WERI-Rb-1 (cell line): ENCODE results near the gene OVCA2.

ENCODE experiments used
- DNase-seq: peaks from one replicate; pipeline ENCODE4 v3.0.0-alpha.2; 2020
- H3K27ac ChIP-seq: fragments of 250-450 bp; sonication (Bioruptor Pico); 2 replicates; pipeline ENCODE4 v1.5.1; 2020; ENCODE audit warnings: mild to moderate bottlenecking, moderate library complexity
- H3K27me3 ChIP-seq: fragments of 250-450 bp; sonication (Bioruptor Pico); 2 replicates; pipeline ENCODE4 v1.5.1; 2021; ENCODE audit warnings: mild to moderate bottlenecking, low read depth, moderate library complexity; ENCODE audit not compliant: insufficient read depth, severe bottlenecking
- H3K36me3 ChIP-seq: fragments of 250-450 bp; sonication (Bioruptor Pico); 2 replicates; pipeline ENCODE4 v1.5.1; 2020; ENCODE audit warnings: mild to moderate bottlenecking, moderate library complexity
- H3K4me3 ChIP-seq: 2 replicates; pipeline ENCODE4 v1.5.1; 2011; ENCODE audit warnings: low read depth, mild to moderate bottlenecking, control low read depth, low read length
- H3K9me3 ChIP-seq: fragments of 250-450 bp; sonication (Bioruptor Pico); 2 replicates; pipeline ENCODE4 v1.5.1; 2021; ENCODE audit warnings: mild to moderate bottlenecking, moderate library complexity; ENCODE audit not compliant: severe bottlenecking
- TF ChIP-seq, protein P1 (sequence below): IDR thresholded peaks from 2 replicates; pipeline ENCODE4 v1.5.1; 2011; ENCODE audit warnings: low read depth, mild to moderate bottlenecking, control low read depth, inconsistent platforms, low read length

The OVCA2 gene

DNA sequence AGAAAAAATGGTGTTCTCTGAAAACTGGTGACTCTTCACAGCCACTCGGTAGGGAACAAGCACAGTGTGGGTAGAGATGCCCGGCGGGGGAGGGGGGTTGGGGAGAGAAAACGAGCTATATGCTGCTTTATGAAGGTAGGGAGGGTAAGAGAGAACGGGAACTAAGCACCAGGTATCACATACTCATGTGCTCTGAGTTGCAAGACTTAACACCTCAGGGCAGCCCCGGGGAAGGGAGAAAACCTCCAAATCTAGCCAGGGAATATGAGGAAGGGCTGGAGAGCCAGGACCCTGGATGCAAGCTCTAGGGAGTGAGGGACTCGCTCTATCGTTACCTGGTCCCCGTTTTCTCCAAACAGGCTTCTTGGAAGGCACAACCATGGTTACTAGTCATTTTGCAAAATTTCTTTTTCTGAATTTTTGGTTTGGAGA, 48.4 kb downstream of the OVCA2 start:
- DNase-seq, result no peak
- Histone ChIP-seq H3K27ac (no peak overlapping the region), H3K36me3 (peaks cover 5% of the 10 kb centered on the region), H3K4me3 (no peak overlapping the region), H3K9me3 (no peaks in the 10 kb centered on the region), H3K27me3 (no peaks in the 10 kb centered on the region)
- TF ChIP-seq, protein P1, sequence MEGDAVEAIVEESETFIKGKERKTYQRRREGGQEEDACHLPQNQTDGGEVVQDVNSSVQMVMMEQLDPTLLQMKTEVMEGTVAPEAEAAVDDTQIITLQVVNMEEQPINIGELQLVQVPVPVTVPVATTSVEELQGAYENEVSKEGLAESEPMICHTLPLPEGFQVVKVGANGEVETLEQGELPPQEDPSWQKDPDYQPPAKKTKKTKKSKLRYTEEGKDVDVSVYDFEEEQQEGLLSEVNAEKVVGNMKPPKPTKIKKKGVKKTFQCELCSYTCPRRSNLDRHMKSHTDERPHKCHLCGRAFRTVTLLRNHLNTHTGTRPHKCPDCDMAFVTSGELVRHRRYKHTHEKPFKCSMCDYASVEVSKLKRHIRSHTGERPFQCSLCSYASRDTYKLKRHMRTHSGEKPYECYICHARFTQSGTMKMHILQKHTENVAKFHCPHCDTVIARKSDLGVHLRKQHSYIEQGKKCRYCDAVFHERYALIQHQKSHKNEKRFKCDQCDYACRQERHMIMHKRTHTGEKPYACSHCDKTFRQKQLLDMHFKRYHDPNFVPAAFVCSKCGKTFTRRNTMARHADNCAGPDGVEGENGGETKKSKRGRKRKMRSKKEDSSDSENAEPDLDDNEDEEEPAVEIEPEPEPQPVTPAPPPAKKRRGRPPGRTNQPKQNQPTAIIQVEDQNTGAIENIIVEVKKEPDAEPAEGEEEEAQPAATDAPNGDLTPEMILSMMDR, result no peak

- TF ChIP-seq, protein P1, result no peak
- Histone ChIP-seq H3K4me3 (no peak overlapping the region), H3K27ac (no peak overlapping the region), H3K9me3 (no peaks in the 10 kb centered on the region), H3K36me3 (peaks cover 3% of the 10 kb centered on the region), H3K27me3 (no peaks in the 10 kb centered on the region)
- DNase-seq, result peak; percentile 21
Measured at GRCh38 chr17:2090804-2091534, 49.1 kb downstream of the OVCA2 start.

- Histone ChIP-seq H3K36me3 (peaks cover 3% of the 10 kb centered on the region), H3K27me3 (no peaks in the 10 kb centered on the region), H3K4me3 (no peak overlapping the region), H3K27ac (no peak overlapping the region), H3K9me3 (no peaks in the 10 kb centered on the region)
- TF ChIP-seq, protein P1, result 0 out of 2 replicates have a peak, but pooled peaks have one; percentile 3
- DNase-seq, result no peak
Measured at GRCh38 chr17:2092253-2092652, 50.4 kb downstream of the OVCA2 start.
